ENCODE measurements around the gene TBC1D3. TPM values are rescaled to one million over a fixed set of nuclear protein-coding genes. Genes with fewer than 3 reads are reported as not detected.

TBC1D3 gene
- total RNA-seq: not detected in 2 replicates

GRCh38 chr17:38192455-38192854 is at the start of gene TBC1D3:
TSS of gene TBC1D3 (minus strand) at chr17:38192555. CDS start at chr17:38191029, 1,526 bp downstream.

Other genes with a start within 250 kb of the TBC1D3 start
- gene TBC1D3L, start 203.5 kb downstream of the TBC1D3 start, total RNA-seq: 1.2 and 2.0 TPM in 2 replicates
- 0.47 TPM in 1 of 2 replicates, not detected in the other for gene TBC1D3D, start 188.6 kb downstream of the TBC1D3 start, total RNA-seq
- 0.38 TPM in 1 of 2 replicates, not detected in the other for gene TBC1D3C, start 123.9 kb downstream of the TBC1D3 start, total RNA-seq
- not detected in 2 replicates for gene TBC1D3E, start 64.6 kb downstream of the TBC1D3 start, total RNA-seq
- 32.6 and 34.2 TPM in 2 replicates for gene MRPL45, start 104.6 kb upstream of the TBC1D3 start, total RNA-seq
- gene GPR179, start 151.4 kb upstream of the TBC1D3 start, total RNA-seq: not detected in 2 replicates
- 5.8 and 7.4 TPM in 2 replicates for gene SOCS7, start 159.3 kb upstream of the TBC1D3 start, total RNA-seq
- gene ARHGAP23, start 235.9 kb upstream of the TBC1D3 start, total RNA-seq: 33.7 and 56.2 TPM in 2 replicates

All from endothelial cell of coronary artery (primary cell).